HG03521 (cell line): ENCODE measurements around the gene CHODL.

ENCODE experiments used
- ATAC-seq: cut with Tn5 transposase; IDR thresholded peaks from one replicate; pipeline ENCODE4 v1.9.1; 2021; ENCODE audit warnings: mild to moderate bottlenecking, moderate library complexity; ENCODE audit not compliant: unreplicated experiment

Gene CHODL

GRCh38 chr21:18285379-18285778, 40.7 kb downstream of the CHODL start:
- ATAC-seq = no peak

GRCh38 chr21:18289876-18290275, 45.2 kb downstream of the CHODL start:
- no peak for ATAC-seq

GRCh38 chr21:18294100-18294499, 49.5 kb downstream of the CHODL start:
- ATAC-seq = no peak

GRCh38 chr21:18298228-18298627, 53.6 kb downstream of the CHODL start:
- no peak for ATAC-seq
